HG02938 (cell line): ENCODE results near the gene SP3.

Experiments used
- ATAC-seq: cut with Tn5 transposase; IDR thresholded peaks from one replicate; pipeline ENCODE4 v1.9.1; 2021; ENCODE audit warnings: mild to moderate bottlenecking, moderate library complexity; ENCODE audit not compliant: unreplicated experiment

The SP3 gene

GRCh38 chr2:173965372-173966025, at the start of gene SP3:
TSS of gene SP3 (minus strand) at chr2:173965373. CDS start at chr2:173965171, 202 bp downstream.
- peak; percentile 70 for ATAC-seq

DNA sequence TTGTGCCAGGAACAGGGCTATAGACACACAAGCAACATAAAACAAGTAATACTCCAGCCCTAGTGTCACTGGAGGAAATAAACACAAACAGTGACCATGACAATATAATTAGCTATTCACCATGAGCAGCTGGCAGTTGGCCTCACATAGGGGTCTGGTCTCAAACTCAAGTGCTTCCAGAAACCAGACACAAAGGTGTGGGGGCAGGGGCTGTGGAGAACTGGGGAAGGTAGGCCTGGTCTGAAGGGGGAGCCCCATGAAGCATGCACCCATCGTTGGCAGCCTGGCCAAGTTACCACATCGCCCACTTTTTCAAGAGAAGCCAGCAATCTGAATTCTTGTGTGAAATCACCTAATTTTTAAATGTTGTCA, 49.5 kb upstream of the SP3 start:
- no peak for ATAC-seq

GRCh38 chr2:174014011-174014698, 49.0 kb upstream of the SP3 start:
- ATAC-seq: no peak

DNA sequence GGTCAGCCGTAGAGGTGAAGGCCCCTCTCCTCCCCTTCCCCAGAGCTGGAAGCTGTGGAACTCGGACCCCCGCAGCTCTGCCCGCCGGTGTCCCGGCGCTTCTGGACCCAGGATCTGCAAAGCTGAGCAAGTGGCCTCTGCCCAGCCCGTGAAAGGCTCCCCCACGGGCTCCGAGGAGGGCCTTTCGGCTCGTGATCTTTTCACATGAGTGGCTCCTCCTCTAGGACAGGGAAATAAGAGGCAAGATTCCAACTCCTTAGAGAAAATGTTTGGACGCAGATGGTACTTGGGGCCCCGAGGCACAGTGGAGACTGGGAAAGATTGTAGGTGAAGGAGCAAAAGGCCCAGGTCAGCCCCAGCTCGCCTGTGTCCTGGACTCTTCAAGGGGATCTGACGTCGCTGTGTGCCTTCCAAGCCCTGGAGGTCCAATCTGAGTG, 48.2 kb upstream of the SP3 start:
- ATAC-seq: no peak

DNA sequence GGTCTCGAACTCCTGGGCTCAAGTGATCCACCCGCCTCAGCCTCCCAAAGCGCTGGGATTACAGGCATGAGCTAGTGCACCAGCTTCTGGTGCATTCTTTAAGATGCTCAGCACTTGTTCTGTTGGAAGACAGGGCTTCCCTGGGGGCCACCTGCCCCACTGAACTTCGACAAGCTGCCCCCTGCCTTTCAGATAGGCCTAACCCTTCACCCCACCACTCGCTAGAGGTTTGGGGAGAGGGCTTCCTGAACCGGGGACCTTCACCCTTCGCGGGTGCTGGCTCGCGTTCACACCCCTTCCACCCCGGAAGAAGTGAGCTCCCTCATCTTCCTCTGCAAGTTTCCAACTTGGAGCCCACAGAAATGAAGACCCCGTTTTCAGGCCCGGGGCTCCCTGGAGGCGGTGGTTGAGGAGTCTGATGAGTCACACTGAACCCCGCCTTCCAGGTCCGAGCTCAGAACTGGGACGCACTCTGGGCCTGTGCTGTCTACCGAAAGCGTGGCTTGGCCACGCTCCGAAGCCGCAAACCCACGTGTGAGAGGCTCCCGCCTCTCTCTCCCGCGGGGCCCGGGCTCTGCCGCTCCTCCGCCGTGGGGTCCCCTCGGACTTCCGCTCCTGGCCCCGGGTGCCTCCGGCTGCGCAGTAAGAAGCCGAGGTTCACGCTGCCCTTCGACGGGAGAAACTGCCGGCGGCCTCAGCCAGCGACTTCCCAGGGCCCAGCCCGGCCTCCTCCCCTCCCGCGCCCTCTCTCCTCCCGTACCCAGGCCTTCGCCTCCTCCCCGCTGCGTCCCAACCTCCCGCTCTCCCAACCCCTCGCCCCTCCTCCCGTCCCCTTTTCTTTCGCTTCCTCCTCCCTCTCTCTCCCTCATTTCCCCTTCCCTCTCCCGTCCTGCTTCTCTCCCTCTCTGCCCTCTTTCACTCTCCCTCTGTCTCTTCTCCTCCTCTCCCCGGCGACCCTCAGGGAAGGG, 47.5 kb upstream of the SP3 start:
- ATAC-seq: no peak

- no peak for ATAC-seq
Measured at GRCh38 chr2:174011796-174012195, 46.6 kb upstream of the SP3 start.

DNA sequence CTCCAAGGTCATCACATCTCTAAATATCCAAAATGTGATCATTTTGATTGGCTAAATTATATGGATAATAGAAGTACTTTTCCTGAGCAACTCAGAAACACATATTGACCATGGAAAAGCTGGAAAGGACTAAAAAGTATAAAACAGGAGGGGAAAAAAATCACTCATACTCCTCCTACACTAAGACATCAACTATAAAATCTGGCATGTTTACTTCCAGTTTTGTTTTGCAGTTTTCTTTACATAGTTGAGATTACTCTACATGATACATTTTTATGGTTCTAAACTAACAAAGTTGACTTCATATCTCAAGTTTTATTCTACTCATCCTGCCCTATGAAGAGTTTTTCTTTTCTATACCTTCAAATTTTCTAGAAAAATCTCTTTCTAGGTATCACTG, 46.0 kb upstream of the SP3 start:
- no peak for ATAC-seq

DNA sequence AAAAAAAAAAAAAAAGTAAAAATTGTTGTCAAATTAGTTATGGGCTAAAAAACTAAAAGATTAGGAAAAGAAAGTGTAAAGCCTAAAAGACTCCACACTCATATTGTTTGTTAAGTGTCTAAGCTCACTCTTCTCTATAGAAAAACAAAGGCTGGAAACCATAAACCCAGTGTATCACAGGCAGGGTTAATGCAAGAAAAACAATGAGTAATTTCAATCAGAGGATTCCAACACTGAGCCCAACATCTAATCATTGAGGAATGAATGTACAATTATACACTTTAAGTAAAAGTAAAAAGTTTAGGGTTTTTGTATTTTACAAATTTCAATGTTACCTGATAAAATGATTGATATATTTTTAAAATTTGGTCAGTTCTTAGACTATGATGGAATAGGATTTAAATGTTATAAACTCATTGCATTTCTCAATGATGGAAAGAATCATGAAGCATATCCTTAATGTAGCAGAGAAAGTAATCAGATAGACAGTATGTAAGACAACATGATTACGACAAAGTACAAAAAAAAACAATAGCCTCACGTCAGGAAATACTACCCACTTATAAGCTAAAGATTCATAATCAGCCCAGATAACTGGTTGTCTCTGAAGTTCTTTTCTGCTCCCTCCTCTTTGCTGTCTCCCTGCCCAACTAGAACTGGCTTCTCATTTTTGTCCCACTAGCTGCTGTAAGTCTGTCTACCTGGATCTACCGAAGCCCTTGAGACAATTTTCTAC, 44.5 kb upstream of the SP3 start:
- no peak for ATAC-seq

- no peak for ATAC-seq
Measured at GRCh38 chr2:174008720-174009119, 43.5 kb upstream of the SP3 start.

- no peak for ATAC-seq
Measured at GRCh38 chr2:174007010-174007409, 41.8 kb upstream of the SP3 start.

DNA sequence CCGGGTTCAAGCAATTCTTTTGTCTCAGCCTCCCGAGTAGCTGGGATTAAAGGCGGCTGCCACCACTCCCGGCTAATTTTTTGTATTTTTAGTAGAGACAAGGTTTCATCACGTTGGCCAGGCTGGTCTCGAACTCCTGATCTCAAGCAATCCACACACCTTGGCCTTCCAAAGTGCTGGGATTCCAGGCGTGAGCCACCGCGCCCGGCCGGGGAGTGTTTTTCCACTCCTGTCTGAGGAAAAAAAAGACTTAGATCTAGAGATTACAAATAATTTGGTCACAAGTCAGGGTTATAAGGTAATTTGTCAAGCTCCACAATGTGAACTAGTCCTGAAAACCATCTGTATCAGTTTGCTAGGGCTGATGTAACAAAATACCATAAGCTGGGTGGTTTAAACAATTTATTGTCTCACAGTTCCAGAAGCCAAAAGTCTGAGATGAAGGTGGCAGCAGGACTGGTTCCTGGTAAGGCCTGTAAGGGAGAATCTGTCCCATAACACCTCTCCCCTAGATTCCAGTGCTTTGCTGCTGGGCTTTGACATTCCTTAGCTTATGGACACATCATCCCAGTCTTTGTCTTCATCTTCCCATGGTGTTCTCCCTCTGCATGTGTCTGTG, 40.7 kb upstream of the SP3 start:
- no peak for ATAC-seq

DNA sequence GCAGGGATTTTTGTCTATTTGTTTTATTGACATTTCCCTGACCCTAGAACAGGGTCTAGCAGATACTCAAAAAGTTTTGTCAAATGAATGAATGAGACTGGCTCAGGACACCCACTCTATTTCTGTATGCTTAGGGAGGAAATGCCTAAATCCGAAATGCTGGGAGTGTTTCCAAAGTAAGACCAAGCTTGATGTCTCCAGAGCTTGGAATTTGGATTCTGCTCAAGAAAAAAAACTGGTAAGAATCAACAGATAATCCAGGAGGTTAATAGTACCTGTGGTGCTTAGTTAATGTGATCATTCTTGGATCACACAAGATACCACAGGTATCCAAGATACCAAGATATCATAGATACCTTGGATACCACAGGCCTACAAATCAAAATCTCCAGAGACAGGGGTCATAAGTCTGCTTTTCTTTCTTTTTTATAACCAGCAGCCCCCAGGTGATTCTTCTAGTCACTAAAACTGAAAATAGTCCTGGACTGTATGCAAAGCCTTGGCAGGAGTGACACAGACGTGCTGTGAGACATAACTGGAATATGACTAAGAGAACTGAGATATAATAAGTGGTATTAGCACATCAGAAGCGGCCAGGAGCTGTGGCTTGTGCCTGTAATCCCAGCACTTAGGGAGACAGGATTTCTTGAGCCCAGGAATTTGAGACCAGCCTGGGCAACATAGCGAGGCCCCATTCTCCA, 39.9 kb upstream of the SP3 start:
- no peak for ATAC-seq

- ATAC-seq: no peak
Measured at GRCh38 chr2:174003720-174004695, 38.8 kb upstream of the SP3 start.

DNA sequence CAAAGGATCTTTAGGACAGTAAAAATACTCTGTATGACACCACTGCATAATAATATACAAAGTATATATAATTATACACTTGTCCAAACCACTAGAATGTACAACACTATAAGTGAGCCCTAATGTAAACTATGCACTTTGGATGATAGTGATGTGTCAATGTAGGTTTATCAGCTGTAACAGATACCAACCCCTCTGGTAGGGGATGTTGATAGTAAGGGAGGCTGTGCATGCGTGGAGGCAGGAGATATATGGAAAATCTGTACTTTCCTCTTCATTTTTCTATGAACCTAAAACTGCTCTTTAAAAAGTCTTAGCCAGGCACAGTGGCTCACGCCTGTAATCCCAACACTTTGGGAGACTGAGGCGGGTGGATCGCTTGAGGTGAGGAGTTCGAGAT, 37.5 kb upstream of the SP3 start:
- ATAC-seq: no peak

GRCh38 chr2:174001107-174001506, 35.9 kb upstream of the SP3 start:
- no peak for ATAC-seq

DNA sequence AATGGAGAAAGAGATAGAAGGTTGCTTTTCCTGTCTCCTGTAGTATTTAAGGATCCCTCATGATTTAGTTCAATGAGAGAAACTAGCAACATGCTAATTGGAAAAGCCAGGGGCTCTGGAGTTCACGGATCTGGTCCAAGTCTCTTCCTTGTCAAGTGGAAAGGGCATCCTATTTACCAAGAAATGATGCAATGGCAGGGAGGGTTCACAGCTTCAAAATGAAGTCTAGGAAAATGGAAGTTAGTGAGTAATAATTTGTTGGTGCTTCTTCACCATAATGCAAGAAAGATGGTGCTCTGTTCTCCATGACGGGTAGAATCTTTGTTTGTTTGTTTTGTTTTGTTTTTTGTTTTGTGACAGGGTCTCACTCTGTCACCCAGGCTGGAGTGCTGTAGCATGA, 34.6 kb upstream of the SP3 start:
- ATAC-seq: no peak

- no peak for ATAC-seq
Measured at GRCh38 chr2:173999272-173999671, 34.1 kb upstream of the SP3 start.

GRCh38 chr2:173998386-173998785, 33.2 kb upstream of the SP3 start:
- no peak for ATAC-seq

DNA sequence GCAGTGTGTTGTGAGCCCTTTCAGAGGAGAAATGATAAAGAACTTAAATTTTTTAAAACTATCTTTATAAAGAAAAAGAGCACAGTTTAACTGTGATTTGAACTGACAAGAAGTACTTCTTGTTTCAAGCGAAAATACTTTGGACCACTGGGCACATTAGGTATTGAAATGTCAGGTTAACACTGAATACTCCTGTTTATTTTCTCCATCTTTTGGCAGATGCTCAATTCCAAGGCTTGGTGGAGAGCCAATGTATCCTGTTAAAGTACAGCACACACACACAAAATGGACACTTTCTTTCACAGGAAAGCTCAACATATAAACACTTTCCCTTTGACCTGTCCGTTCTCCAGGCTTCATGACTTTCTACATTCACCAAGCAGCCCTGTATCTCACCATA, 32.6 kb upstream of the SP3 start:
- ATAC-seq: no peak
